Cardiac fibroblast (primary cell): Measurements from ENCODE around the gene JAGN1.
A peak's percentile ranks its signal among the peaks of the same experiment; 100 is the strongest.

Experiments used
- DNase-seq, 2 donors: peaks; one replicate each; pipeline versions ENCODE4 v3.0.0 to v3.0.0-alpha.2; 2010; ENCODE audit warnings: low read depth in 2 of 2
- H3K4me3 ChIP-seq, 2 donors: replicated peaks in 1 of 2; 1 replicate in 1 of 2; 2 replicates in 1 of 2; pipeline ENCODE4 v1.5.1; 2011; ENCODE audit warnings: low read depth in 2 of 2, low read length in 2 of 2, mild to moderate bottlenecking in 2 of 2, moderate library complexity in 1 of 2
- CTCF ChIP-seq: IDR thresholded peaks from one replicate; pipeline ENCODE4 v1.5.1; 2011; ENCODE audit warnings: low read depth, mild to moderate bottlenecking, low read length, inconsistent platforms

JAGN1 gene

DNA sequence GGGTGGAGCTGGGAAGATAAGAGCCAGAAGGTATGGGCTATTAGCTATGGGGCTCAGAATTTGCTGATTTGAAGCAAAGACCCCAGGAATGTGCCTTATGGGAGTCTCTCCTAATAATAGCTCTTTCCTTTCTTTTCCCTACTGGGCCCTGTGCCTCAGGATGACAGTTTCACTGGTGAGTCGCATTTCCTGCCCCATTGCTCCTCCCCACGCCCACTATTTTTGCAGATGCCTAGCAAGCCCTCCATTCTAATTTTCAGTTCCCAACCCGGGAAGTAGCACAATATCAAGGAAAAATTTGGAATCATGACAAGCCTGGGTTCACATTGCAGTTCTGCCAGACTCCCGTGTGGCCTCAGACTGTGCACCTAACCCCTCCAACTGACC is 12.8 kb downstream of the JAGN1 start:
- peak in 1 of 2 donors; percentile 44 for DNase-seq
- H3K4me3 ChIP-seq: peak overlapping the region in 1 of 2 donors; percentile 22
- TF ChIP-seq CTCF: no peak

GRCh38 chr3:9903904-9904303 is 13.5 kb downstream of the JAGN1 start:
- no peak for TF ChIP-seq CTCF
- no peak for DNase-seq
- no peak overlapping the region for H3K4me3 ChIP-seq

DNA sequence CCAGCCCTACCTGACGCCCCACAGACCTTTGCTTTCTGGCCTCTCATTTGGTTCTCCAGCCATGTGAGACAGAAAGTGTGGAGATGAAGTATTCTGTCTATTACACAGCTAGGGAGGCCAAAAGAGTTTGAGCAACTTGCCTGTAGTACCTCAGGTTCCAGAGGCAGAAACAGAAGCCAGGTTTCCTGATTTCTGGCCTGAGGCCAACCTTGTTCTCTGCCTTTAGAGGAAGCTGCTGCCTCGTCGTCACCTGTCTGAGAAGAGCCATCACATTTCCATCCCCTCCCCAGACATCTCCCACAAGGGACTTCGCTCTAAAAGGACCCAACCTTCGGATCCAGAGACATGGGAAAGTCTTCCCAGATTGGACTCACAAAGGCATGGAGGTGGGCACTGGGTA is 16.1 kb downstream of the JAGN1 start:
- TF ChIP-seq CTCF: no peak

DNA sequence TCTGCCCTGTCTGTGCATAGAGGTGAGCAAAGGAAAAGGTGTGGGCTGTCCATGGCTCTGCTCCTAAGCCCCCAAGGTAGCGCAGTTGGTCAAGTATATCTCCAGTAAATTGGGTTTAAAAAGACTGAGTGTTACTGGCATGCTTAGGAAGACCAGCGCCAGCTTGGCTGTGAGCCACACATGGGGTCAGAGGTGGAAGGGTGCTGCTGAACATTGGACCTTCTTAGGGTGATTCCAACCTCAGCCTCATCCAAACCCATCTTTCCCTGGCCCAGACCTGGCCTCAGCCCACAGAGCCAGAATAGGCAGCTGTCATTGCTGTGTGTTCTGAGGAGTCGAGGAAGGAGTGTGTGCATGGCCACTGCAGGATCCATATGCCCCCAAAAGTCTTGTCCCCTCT is 17.9 kb downstream of the JAGN1 start:
- no peak for DNase-seq
- no peak overlapping the region for H3K4me3 ChIP-seq
- no peak for TF ChIP-seq CTCF

More for the DNA sequence above, 16.1 kb downstream of the JAGN1 start:
- no peak for DNase-seq
- H3K4me3 ChIP-seq: no peak overlapping the region

GRCh38 chr3:9909221-9910013 is 19.0 kb downstream of the JAGN1 start:
- peak in 1 of 2 donors; percentile 33 for DNase-seq
- TF ChIP-seq CTCF: no peak
- H3K4me3 ChIP-seq: no peak overlapping the region

- no peak for DNase-seq
- no peak overlapping the region for H3K4me3 ChIP-seq
- TF ChIP-seq CTCF: no peak
Observed at GRCh38 chr3:9911863-9912262, 21.5 kb downstream of the JAGN1 start.

GRCh38 chr3:9912294-9912935 is 22.0 kb downstream of the JAGN1 start:
- TF ChIP-seq CTCF: no peak
- peak in 1 of 2 donors; percentile 70 for DNase-seq
- H3K4me3 ChIP-seq: no peak overlapping the region
